Amniotic stem cell (primary cell): Measurements from ENCODE around the gene LHB.
"Not testable (repeated sequence)": the region's sequence is repeated elsewhere in the genome, so short reads cannot be mapped to it uniquely, and the experiment has no call there.

ENCODE experiments used
- DNase-seq: peaks from one replicate; lab custom pipeline; 2025; lab: John Stamatoyannopoulos, UW

The LHB gene

DNA sequence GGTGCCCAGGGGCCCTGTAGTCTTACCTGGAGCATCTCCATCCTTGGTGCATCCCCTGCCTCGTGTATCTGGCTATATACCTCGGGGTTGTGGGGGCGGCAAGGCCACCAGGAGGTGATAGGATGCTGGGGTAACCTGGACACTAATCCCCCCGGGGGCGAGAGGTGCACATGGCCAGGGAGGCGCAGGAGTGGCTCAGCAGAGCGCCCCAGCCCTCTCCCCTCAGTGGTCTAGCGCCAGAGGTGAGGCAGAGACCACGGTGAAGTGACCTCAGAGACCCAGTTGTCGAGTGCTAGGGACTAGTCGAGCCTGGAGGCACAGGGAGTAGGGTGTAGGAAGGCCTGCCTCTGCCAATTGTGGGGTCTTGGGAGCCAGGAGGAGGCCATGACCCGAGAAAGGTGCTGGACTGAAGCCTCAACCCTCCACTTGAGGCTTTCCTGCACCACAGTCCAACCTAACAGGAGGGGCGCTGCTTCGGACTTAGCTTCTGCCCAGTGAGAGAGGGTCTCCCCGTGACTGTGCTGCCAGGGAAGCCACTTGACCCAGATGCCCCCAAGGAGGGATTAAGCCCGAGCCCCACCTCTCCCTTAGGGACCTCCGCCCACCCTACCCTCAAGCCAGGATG, at the start of gene LHB:
Gene LHB (minus strand): TSS at position 51 of the 625 bp plus-strand sequence. CDS start 10 bp downstream, at position 41.
- DNase-seq: no peak

GRCh38 chr19:49065905-49066512, 49.1 kb upstream of the LHB start:
- no peak for DNase-seq

- no peak for DNase-seq
Observed at GRCh38 chr19:49064768-49065611, 48.1 kb upstream of the LHB start, which contains the start of gene NTF4. Gene NTF4, minus strand, starts transcription at chr19:49064818. Its CDS starts 2,821 bp downstream, at chr19:49061997.

DNA sequence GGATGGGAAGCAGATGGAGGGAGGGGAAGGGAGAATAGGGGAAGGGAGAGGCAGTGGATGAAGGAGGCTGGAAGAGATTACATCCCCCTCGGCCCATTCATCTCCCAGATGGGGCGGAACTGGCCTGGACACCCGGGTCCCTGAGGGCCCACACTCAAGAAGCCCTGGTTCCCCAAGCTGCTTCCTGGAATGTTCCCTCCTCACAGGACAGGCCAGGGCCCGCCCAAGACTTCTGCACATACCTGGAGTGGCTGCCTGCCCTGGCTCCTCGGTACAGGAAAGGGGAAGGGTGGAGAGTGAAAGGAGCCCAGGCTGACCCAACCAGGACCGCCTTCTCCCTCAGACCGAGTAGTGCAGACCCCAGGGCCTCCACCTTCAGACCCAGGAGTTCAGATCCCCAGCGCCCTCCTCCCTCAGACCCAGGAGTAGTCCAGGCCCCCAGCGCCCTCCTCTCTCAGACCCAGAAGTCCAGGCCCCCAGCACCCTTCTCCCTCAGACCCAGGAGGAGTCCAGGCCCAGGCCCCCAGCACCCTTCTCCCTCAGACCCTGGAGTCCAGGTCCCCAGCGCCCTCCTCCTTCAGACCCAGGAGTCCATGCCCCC, 47.2 kb upstream of the LHB start:
- DNase-seq: no peak

GRCh38 chr19:49061445-49061844, 44.6 kb upstream of the LHB start:
- no peak for DNase-seq

- DNase-seq: no peak
Observed at GRCh38 chr19:49061000-49061399, 44.1 kb upstream of the LHB start.

GRCh38 chr19:49059053-49059452, 42.2 kb upstream of the LHB start:
- DNase-seq: no peak

GRCh38 chr19:49058562-49058961, 41.7 kb upstream of the LHB start:
- DNase-seq: no peak

DNA sequence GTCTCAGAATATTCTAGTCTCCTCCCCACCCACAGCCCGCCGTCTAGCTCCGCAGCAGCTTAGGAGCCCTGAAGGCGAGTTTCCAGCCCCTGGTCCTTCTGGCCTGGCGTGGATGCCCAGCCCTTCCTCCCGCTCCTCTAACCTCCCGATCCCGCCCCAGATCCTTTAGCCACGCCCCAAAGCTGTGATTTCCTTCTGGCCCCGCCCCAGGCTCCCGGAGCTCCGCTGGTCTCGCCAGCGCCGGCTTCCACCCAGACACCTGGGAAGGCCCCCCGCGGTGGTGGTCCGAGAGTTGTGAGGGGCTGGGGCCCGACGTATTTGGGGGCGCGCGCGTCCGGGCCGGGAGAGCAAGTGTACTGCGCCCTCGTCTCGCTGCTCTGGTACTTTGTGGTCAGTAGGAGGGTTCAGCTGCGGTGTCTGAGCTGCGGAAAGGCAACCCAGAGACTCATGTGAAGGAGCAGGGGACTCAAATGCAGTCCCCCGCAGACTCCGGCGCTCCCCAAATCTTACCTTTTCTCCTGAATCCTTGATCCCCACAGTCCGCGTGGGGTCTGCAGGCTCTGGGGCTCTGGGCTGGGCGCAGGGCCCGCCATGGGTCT, 40.8 kb upstream of the LHB start, which contains the start of gene CGB7:
Gene CGB7 (minus strand): TSS at position 114 of the 599 bp plus-strand sequence. CDS start 2,374 bp downstream, outside the sequence.
- no peak for DNase-seq

- DNase-seq: not testable (repeated sequence)
Observed at GRCh38 chr19:49056902-49057596, 40.2 kb upstream of the LHB start.

GRCh38 chr19:49056101-49056901, 39.4 kb upstream of the LHB start:
- no peak for DNase-seq

- DNase-seq: not testable (repeated sequence)
Observed at GRCh38 chr19:49050376-49051033, 33.6 kb upstream of the LHB start.

GRCh38 chr19:49049834-49050233, 32.9 kb upstream of the LHB start:
- not testable (repeated sequence) for DNase-seq

DNA sequence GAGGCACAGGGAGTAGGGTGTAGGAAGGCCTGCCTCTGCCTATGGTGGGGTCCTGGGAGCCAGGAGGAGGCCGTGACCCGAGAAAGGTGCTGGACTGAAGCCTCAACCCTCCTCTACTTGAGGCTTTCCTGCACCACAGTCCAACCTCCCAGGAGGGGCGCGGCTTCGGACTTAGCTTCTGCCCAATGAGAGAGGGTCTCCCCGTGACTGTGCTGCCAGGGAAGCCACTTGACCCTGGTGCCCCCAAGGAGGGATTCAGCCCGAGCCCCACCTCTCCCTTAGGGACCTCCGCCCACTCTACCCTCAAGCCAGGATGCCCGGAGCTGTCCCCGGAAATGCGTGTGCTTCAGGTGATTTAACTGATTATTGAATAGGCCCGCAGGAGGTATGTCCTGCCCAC, 32.1 kb upstream of the LHB start, which contains the start of gene CGB8:
Gene CGB8 (minus strand): TSS at position 101 of the 400 bp plus-strand sequence. CDS start 372 bp downstream, outside the sequence.
- not testable (repeated sequence) for DNase-seq

GRCh38 chr19:49043548-49043947, 26.7 kb upstream of the LHB start, which contains the start of gene CGB5:
Gene CGB5, plus strand, starts transcription at chr19:49043848. Its CDS starts 362 bp downstream, at chr19:49044210.
- not testable (repeated sequence) for DNase-seq

DNA sequence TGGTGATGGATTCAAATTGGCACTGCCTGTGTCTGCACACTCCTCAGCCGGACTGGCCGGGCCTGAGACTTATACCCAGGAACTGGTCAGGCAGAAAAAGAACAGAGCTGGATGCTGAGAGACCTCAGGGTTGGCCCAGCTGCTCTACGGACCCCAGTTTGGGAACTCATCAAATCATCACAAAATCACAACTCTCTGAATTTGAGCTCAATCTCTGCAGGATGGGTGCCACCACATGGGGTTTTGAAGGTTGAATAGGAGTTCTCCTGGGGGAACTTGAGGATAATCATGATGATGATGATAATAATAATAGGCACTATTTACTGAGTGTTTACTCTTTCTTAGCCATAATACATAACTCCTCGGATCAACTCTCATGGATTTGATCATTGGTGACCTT, 25.8 kb upstream of the LHB start:
- DNase-seq: not testable (repeated sequence)

GRCh38 chr19:49042177-49042576, 25.3 kb upstream of the LHB start:
- DNase-seq: no peak

DNA sequence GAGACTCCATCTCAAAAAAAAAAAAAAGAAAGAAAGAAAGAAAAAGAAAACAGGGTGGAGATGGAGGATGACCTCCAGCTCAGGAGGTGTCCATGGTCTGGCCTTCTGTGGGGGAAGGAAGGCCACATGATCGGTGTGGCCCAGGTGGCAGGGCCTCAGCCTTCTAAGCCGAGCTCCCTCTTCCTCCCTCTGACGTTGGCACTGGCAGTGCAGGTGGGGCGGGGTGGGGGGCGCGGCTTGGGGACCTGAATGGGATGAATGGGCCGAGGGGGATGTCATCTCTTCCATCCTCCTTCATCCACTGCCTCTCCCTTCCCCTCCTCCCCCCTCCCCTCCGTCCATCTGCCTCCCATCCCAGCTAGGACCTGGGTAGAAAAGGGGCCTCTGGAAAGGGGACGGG, 22.8 kb upstream of the LHB start:
- not testable (repeated sequence) for DNase-seq

GRCh38 chr19:49038557-49039276, 21.8 kb upstream of the LHB start:
- not testable (repeated sequence) for DNase-seq
